GM23338 (cell line): ENCODE measurements around the gene RORB.

Experiments
- CREB1 ChIP-seq: fragments of 250-450 bp; sonication (Bioruptor Pico); IDR thresholded peaks from 2 replicates; pipeline ENCODE4 v1.5.0; 2020; ENCODE audit warnings: low read depth, mild to moderate bottlenecking, moderate library complexity
- EZH2phosphoT487 ChIP-seq: fragments of 200-600 bp; sonication (generic); IDR thresholded peaks from one replicate; pipeline ENCODE4 v1.8.1; 2018; ENCODE audit warnings: antibody characterized with exemption; ENCODE audit not compliant: unreplicated experiment
- POLR2AphosphoS5 ChIP-seq: IDR thresholded peaks from 2 replicates; pipeline ENCODE4 v1.6.1; 2016; ENCODE audit warnings: antibody characterized with exemption, low read depth
- ZNF462 ChIP-seq: fragments of 250-450 bp; sonication (Bioruptor Pico); IDR thresholded peaks from 2 replicates; pipeline ENCODE4 v1.5.0; 2020; ENCODE audit warnings: mild to moderate bottlenecking, moderate library complexity
- TF ChIP-seq, protein P1 (sequence below), 2 experiments: fragments of 200-600 bp in 1 of 2; sonication (generic) in 1 of 2; conservative IDR thresholded peaks; 2 replicates each; pipeline versions ENCODE4 v1.5.1 to v1.6.1; 2016 to 2017; ENCODE audit warnings: antibody characterized with exemption in 2 of 2, low read depth in 2 of 2, mild to moderate bottlenecking in 2 of 2, moderate library complexity in 1 of 2

GRCh38 chr9:74718709-74719108 lies 221.6 kb downstream of the RORB start:
- TF ChIP-seq POLR2AphosphoS5 (no peak), EZH2phosphoT487 (no peak), ZNF462 (CRISPR knock-in tag) (no peak), CREB1 (CRISPR knock-in tag) (no peak)
- TF ChIP-seq, protein P1, sequence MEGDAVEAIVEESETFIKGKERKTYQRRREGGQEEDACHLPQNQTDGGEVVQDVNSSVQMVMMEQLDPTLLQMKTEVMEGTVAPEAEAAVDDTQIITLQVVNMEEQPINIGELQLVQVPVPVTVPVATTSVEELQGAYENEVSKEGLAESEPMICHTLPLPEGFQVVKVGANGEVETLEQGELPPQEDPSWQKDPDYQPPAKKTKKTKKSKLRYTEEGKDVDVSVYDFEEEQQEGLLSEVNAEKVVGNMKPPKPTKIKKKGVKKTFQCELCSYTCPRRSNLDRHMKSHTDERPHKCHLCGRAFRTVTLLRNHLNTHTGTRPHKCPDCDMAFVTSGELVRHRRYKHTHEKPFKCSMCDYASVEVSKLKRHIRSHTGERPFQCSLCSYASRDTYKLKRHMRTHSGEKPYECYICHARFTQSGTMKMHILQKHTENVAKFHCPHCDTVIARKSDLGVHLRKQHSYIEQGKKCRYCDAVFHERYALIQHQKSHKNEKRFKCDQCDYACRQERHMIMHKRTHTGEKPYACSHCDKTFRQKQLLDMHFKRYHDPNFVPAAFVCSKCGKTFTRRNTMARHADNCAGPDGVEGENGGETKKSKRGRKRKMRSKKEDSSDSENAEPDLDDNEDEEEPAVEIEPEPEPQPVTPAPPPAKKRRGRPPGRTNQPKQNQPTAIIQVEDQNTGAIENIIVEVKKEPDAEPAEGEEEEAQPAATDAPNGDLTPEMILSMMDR (conservative IDR thresholded peaks at IDR 0.05; ENCODE audit: low read depth in 2 of 2): no peak
